Activated CD8-positive, alpha-beta memory T cell treated with anti-CD3 and anti-CD28 coated beads for 36 hours (primary cell): ENCODE data around the gene TMEM203. TPM values are rescaled to one million over a fixed set of nuclear protein-coding genes. Genes with fewer than 3 reads are reported as not detected.

Experiments used
- CTCF ChIA-PET: fragments of 350-600 bp; sonication (Branson Sonifier 250); formaldehyde crosslinking; loops from one replicate; lab custom pipeline; 2021; ENCODE audit warnings: antibody characterized with exemption; lab: Charles Lee
- POLR2A ChIA-PET: fragments of 350-600 bp; sonication (Branson Sonifier 250); formaldehyde crosslinking; loops from one replicate; lab custom pipeline; 2021; ENCODE audit warnings: antibody characterized with exemption; lab: Charles Lee
- total RNA-seq, 2 experiments: library from RNA; stranded (reverse); gene quantifications; one replicate each; pipeline ENCODE4 v1.2.3, GENCODE V29; 2021

Gene TMEM203
- total RNA-seq, 2 experiments from 2014 or later: 47.0 to 47.1 TPM

DNA sequence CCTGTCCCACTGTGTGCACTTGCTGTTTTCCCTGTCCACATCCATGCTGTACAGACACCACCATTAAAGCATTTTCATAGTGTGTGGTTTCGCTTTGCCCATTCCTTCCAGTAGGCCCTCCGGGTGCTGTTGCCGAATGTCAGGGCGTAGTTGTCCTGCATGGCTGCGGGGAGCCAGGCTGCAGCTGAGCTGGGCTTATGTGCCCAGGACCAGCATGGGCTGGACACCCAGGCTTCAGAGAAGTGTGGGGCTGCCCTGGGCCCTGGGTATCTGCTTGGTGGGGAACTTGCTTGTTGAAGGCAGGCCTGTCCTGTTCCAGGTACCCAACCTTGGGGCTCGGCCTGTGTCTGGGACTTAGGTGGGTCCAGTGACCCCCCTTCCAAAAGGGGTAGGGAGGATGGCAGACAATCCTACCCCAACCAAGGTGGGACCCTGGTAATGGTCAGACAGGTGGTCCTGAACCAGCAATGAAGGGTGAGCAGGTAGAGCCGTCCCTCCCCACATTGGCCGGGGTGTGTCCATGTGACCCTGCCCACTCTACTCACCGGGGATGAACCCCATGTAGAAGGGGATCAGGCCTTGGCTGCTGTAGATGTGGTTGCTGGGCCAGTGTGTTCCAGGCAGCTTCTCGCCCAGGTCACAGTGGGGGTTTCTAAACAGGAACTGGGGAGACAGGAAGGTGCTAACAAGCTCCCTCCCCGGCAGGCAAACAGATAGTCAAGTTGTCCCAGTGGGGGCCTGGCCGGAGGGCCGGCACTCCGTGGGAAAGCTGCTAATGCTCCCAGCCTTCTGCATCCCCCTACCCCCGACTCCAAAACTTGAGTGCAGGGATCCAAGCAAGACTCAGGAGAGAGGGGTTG is 38.4 kb upstream of the TMEM203 start:
- POLR2A ChIA-PET: interaction anchor here (0.6 to 5.0 kb wide), 3 partner anchors 11 to 148 kb away, joined by 3 to 60 read pairs (median 4); partner anchors contain the start of gene NELFB

DNA sequence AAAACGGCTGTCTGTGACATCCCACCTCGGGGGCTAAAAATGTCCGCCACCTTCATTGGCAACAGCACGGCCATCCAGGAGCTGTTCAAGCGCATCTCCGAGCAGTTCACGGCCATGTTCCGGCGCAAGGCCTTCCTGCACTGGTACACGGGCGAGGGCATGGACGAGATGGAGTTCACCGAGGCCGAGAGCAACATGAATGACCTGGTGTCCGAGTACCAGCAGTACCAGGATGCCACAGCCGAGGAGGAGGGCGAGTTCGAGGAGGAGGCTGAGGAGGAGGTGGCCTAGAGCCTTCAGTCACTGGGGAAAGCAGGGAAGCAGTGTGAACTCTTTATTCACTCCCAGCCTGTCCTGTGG is 37.8 kb upstream of the TMEM203 start:
- ChIA-PET CTCF (interaction anchor here (0.6 kb wide), 2 partner anchors 35 to 365 kb away, joined by 3 read pairs; no protein-coding TSS in a partner anchor), POLR2A (interaction anchor here (1.3 to 5.0 kb wide), 2 partner anchors 12 to 20 kb away, joined by 4 to 60 read pairs; partner anchors contain the start of gene NELFB)

More for the DNA sequence above, 38.4 kb upstream of the TMEM203 start:
- CTCF ChIA-PET: interaction anchor here (0.6 kb wide), 2 partner anchors 35 to 365 kb away, joined by 3 read pairs; no protein-coding TSS in a partner anchor

DNA sequence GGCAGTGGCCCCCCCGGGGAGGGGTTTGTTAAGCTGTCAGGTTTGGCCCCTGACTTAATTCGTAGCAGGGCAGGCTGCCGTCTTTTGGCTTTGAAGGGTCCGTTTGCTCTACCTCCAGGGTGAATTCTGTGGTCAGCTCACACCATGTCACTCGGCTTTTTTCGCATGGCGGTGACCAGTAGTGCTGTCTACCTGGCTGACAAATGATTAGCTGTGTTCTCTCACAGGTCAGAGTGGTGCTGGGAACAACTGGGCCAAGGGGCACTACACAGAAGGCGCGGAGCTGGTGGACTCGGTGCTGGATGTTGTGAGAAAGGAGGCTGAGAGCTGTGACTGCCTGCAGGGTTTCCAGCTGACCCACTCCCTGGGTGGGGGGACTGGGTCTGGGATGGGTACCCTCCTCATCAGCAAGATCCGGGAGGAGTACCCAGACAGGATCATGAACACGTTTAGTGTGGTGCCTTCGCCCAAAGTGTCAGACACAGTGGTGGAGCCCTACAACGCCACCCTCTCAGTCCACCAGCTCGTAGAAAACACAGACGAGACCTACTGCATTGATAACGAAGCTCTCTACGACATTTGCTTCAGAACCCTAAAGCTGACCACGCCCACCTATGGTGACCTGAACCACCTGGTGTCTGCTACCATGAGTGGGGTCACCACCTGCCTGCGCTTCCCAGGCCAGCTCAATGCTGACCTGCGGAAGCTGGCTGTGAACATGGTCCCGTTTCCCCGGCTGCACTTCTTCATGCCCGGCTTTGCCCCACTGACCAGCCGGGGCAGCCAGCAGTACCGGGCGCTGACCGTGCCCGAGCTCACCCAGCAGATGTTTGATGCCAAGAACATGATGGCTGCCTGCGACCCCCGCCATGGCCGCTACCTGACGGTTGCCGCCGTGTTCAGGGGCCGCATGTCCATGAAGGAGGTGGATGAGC is 37.1 kb upstream of the TMEM203 start:
- CTCF ChIA-PET: no interaction called here
- POLR2A ChIA-PET: interaction anchor here (0.7 to 5.0 kb wide), 4 partner anchors 13 to 166 kb away, joined by 3 to 60 read pairs (median 4); partner anchors contain the start of gene NELFB

DNA sequence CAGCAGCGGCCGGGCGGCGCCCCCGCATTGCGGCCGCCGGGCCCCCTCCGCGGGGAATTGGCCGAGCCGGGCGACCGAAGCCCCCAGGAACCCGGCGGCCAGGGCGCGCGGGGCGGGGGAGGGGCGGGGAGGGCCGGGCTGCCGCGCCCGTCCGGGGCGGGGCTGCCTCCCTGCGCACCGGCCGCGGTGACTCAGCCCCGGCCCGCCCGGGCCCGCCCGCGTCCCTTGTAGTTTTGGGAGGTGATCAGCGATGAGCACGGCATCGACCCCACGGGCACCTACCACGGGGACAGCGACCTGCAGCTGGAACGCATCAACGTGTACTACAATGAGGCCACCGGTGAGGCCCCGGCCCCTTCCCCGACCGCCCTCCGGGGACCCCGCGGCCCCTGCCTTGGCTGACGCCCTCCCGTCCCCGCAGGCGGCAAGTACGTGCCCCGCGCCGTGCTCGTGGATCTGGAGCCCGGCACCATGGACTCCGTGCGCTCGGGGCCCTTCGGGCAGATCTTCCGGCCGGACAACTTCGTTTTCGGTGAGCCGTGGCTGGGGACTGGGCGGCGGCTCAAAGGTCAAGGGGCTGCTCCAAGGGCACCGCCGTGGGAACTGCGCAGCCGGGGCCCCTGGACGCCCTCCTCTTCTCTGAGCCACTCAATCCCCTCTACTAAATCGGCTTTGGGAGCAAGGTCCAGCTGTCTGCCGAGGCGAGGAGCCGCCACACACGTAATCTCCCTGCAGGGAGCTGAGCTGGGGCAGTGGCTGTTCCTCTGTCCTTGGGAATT is 36.2 kb upstream of the TMEM203 start:
- ChIA-PET POLR2A (interaction anchor here (0.9 to 5.0 kb wide), 7 partner anchors 13 to 221 kb away, joined by 3 to 60 read pairs (median 6); partner anchors contain the start of genes NELFB, RNF208, RNF224 and TPRN), CTCF (interaction anchor here (1.3 to 2.4 kb wide), 4 partner anchors 13 to 212 kb away, joined by 3 to 8 read pairs (median 5); partner anchors contain the start of genes CYSRT1, NELFB and RNF224)

DNA sequence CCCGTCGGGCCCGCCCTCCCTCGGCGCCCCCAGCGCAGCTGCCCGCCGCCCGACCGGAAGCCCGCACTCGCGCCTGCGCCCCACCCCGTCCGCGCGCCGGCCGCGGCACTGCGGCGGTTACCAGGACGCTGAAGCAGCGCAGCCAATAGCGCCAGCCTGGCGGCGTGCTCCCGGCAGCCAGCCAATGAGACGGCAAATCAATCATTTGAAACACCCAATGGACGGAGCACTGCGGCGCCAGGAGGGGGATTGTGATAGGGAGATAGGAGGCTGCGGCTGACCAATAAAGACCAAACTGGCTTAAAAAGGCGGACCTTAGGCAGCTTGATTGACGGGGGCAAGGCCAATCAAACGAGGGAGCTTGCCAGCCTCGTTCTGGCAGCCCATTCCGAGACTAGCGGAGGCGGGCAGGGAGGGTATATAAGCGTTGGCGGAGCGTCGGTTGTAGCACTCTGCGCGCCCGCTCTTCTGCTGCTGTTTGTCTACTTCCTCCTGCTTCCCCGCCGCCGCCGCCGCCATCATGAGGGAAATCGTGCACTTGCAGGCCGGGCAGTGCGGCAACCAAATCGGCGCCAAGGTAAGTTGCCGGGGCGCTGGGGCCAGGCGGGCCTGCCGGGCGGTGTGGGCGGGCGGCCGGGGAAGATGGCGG is 35.5 kb upstream of the TMEM203 start, which contains the start of gene TUBB4B:
Gene TUBB4B, plus strand, starts transcription at position 447 of the 649 bp plus-strand sequence. Its CDS starts 74 bp downstream, at position 521.
- CTCF ChIA-PET: interaction anchor here (1.2 to 2.4 kb wide), 7 partner anchors 10 to 212 kb away, joined by 3 to 8 read pairs (median 5); partner anchors contain the start of genes CYSRT1, MAN1B1, NELFB and RNF224
- POLR2A ChIA-PET: interaction anchor here (0.6 to 5.0 kb wide), 17 partner anchors 14 to 878 kb away, joined by 3 to 60 read pairs (median 5); partner anchors contain the start of genes DNLZ, MAN1B1, NELFB and RNF208

DNA sequence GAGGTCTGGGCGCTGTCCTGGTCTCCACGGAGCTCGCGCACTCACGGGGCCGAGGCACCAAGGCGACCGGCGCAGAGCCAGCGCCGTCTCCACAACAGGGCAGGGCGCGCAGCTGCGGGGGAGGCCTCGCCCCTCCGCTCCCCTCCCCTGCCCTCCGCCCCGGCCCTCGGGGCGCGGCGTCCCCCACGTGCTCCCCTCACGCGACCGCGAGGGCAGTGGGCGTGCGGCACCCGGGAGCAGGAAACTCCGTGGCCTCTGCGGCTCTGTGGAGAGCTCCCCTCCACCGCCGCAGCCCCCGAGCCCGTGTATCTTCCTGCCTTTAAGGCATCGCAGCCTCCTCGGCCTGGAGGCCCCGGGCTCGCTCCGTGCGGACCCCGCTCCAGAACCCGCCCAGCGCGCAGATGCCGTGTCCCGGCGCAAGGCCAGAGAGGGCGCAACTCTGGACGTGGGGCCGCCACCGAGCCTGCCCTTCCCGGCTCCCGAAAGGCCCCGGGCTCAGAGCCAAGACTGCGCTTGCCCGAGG is 34.9 kb upstream of the TMEM203 start:
- POLR2A ChIA-PET: interaction anchor here (0.6 to 5.0 kb wide), 17 partner anchors 13 to 877 kb away, joined by 3 to 60 read pairs (median 5); partner anchors contain the start of genes DNLZ, MAN1B1, NELFB and RNF208
- CTCF ChIA-PET: interaction anchor here (0.7 to 2.4 kb wide), 8 partner anchors 10 to 211 kb away, joined by 3 to 8 read pairs (median 4); partner anchors contain the start of genes CYSRT1, MAN1B1, NELFB and RNF224

DNA sequence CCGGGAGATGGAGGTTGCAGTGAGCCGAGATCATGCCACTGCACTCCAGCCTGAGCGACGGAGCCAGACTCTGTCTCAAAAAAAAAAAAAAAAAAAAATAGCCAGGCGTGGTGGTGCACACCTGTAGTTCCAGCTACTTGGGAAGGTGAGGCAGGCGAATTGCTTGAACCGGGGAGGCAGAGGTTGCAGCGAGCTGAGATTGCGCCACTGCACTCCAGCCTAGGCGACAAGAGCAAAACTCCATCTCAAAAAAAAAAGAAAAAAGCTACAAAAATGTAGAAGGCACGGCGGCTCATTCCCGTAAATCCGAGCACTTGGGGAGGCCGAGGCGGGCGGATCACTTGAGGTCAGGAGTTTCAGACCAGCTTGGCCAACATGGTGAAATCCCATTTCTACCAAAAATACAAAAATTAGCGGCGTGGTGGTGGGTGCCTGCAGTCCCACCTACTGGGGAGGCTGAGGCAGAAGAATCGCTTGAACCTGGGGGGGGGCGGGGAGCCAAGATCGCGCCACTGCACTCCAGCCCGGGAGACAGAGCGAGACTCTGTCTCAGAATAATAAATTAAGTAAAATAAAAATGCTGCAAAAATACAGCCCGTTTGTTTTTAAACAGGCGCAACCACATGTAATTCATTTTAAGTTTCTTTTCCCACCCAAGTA is 34.2 kb upstream of the TMEM203 start:
- CTCF ChIA-PET: interaction anchor here (0.7 to 2.4 kb wide), 8 partner anchors 11 to 226 kb away, joined by 3 to 6 read pairs (median 4); partner anchors contain the start of genes CYSRT1, MAN1B1, RNF224 and SAPCD2
- POLR2A ChIA-PET: interaction anchor here (0.7 to 5.0 kb wide), 11 partner anchors 13 to 215 kb away, joined by 3 to 60 read pairs (median 6); partner anchors contain the start of genes MAN1B1, NELFB, RNF208 and RNF224

DNA sequence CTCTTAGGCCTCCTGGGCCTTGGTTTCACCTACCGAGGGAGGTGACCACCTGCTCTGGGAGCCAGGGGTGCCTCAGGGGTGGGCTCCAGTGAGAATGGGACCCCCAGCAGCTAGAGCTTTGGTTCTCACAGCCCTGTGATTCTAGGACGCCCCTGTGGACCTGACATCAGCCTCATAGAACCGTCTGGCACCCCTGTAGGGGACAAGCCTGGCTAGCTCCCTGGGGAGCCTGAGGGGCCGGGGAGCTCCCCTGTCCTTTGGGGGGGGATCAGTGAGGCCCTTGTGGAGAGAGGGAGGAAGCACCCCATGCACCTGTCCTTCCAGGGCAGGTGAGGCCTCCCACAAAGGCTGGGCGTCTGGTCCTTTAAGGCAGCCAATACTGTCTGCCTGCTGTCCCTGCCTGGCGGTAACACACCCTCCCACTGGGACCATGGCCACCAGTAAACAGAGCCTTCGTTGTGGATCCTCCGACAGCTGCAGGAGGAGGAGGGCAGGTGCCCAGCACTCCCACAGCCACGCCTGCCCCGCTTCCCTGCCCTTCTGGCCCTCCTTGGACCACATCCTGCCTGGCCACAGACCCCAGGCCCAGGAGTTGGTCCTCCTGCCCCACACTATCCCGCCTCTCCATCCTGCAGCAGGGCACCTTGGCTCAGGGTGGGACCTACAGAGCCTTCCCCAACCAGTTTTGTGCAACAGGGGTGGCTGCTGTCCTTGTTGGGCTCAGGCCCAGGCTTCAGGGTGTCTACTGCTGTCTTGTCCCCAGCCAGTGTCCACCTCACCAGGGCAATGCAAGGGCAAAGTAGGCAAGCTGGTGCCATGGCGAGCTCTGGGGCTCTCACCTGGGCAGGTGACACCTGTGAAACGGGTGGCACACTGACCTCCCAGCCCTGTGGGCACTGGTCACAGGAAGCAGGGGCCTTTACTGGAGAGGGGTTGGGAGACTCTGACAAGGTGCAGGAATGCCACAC is 32.6 kb upstream of the TMEM203 start:
- POLR2A ChIA-PET: no interaction called here

DNA sequence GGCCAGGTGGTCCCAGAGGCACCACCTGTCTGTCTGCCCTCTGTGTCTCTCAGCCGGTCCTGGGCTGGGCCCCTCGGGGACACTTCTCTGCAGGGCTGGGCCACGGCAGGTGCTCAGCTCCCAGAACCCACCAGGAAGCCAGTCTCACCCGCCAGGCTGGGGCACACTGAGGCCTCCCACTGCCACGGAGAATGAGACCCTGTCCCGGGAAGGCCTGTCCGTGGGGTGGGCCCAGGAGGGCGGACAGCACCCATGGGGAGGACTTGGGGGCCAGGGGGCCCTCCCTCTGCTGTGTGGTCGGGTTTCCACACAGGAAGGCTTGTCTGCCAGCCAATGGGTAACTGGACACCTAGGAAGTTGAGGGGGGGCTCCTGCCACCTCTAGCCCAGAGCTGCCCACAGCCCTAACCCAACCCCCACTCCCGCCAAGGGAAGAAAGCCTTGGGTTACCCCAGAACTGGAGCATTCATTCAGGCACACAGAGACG is 31.5 kb upstream of the TMEM203 start:
- CTCF ChIA-PET: interaction anchor here (0.6 to 2.7 kb wide), 40 partner anchors 8 to 315 kb away, joined by 3 to 49 read pairs (median 4); partner anchors contain the start of genes ANAPC2, CYSRT1, DPP7 and MAN1B1

More for the DNA sequence above, 32.6 kb upstream of the TMEM203 start:
- CTCF ChIA-PET: interaction anchor here (1.1 to 2.7 kb wide), 6 partner anchors 13 to 209 kb away, joined by 3 to 49 read pairs (median 13); partner anchors contain the start of genes ANAPC2, CYSRT1, NELFB and RNF208

DNA sequence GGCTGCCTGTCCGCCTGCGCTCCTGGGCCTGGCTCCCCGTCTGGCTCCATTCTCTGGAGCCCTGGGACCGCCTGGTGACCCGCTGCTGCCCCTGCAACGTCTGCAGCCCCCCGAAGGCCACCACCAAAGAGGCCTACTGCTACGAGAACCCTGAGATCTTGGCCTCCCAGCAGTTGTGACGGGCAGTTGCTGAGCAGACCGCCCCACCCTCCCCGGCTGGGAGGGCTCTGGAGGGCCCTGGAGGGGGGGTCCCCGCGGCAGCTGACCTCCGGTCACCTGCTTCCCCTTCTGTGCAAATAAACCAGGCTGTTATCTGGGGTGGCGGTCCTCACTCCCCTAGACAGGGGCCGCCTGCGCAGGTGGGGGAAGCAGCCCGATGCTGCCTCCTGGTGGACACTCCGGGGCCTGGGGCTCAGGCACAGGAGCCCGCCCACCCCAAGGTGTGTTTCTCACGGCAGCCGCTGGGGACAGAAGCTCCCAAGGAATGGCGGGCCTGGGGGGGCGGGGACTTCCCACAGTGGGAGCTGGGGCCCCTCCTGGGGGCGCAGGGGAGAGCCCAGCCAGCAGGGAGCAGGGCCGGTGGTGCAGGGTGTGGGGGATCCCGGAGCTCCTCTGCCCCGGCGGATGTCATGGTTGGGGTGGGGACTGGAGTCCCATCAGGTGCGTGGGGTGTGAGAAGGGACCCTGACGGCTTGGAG is 30.9 kb upstream of the TMEM203 start:
- ChIA-PET CTCF (interaction anchor here (0.6 to 2.7 kb wide), 41 partner anchors 9 to 746 kb away, joined by 3 to 49 read pairs (median 4); partner anchors contain the start of genes ANAPC2, CYSRT1, DPP7 and MAN1B1), POLR2A (interaction anchor here (0.6 to 1.1 kb wide), 4 partner anchors 18 to 244 kb away, joined by 3 to 6 read pairs (median 4); no protein-coding TSS in a partner anchor)

More for the DNA sequence above, 31.5 kb upstream of the TMEM203 start:
- POLR2A ChIA-PET: interaction anchor here (0.6 to 1.1 kb wide), 3 partner anchors 17 to 190 kb away, joined by 3 to 4 read pairs (median 3); no protein-coding TSS in a partner anchor

DNA sequence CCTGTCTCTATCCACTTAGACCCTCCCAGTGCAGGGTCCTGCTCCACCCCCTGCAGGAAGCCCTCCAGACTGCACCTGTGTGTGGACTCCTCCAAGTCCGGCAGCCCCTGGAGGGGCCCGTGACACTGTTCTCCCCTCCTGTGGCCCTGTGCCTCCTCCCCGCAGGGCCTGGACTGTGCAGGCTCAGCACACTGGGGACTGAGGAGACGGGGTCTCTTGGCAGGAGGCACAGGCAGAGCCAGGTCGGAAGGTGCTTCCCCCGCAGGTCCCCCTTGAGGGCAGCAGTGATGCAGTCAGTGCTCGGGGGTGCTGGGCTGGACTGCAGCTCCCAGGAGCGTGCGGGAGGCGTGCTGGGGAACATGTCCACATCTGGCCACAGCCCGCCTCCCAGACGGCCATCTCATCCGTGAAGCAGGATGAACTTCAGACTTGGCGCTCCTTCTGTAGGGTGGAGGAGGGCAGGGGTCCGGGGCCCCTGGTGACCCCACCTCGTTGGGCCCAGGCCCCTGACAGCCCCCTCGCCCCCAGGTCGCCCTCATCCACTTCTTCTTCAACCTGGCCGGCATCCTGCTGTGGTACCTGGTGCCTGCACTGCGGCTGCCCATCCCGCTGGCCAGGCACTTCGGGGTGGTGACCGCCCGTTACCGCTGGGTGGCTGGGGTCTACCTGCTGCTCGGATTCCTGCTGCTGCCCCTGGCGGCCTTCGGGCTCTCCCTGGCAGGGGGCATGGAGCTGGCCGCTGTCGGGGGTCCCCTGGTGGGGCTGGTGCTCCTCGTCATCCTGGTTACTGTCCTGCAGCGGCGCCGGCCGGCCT is 30.2 kb upstream of the TMEM203 start:
- ChIA-PET POLR2A (interaction anchor here (0.6 kb wide), 1 partner anchor 243 kb away, joined by 6 read pairs; no protein-coding TSS in a partner anchor), CTCF (interaction anchor here (0.6 to 2.7 kb wide), 23 partner anchors 10 to 745 kb away, joined by 3 to 49 read pairs (median 5); partner anchors contain the start of genes ANAPC2, CYSRT1, DPP7 and MAN1B1)

DNA sequence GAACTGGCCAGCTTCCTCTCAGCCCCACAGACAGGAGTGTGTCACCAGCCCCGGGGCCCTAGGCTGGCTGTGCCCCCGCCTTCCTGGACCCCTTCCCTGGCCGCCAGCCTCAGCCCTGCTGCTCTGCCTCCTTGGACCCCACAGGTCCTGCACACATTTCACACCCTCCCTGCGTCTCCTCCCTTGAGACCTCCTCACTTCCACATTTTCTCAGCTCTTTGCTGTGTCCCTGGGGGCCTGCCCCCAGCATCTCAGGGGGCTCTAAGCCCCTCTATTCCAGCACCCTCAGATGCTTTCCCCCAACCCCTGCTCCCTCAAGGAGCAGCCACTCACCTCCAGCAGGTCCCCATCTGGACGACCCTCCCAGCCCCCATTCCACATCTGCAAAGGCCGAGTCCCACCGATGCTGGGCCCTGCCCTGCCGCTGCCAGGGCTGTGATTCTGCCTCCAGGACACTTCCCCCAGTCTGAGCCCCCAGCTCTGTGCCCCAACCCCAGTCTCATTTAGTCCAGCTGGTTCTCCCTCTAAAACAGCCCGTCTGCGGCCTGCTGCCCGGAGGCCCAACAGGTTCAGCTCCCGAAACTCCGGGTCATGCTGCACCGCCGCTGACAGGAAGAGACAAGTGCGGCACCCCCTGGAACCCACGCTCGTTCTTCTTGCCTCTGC is 29.4 kb upstream of the TMEM203 start:
- ChIA-PET POLR2A (interaction anchor here (1.0 kb wide), 1 partner anchor 67 kb away, joined by 3 read pairs; no protein-coding TSS in a partner anchor), CTCF (interaction anchor here (0.8 to 2.7 kb wide), 7 partner anchors 19 to 205 kb away, joined by 3 to 19 read pairs (median 3); partner anchors contain the start of genes ANAPC2 and SSNA1)
